ENCODE results near the gene ZNF217. TPM values are rescaled to one million over a fixed set of nuclear protein-coding genes. Genes with fewer than 3 reads are reported as not detected.
"Not testable (repeated sequence)": the region's sequence is repeated elsewhere in the genome, so short reads cannot be mapped to it uniquely, and the experiment has no call there.

ZNF217 gene
- total RNA-seq, 1 experiment from 2014 or later: 27.0 TPM

- BruUV-seq (replicated peaks): no TSS peak
- Histone ChIP-seq H3K27ac (ENCODE audit: low read depth, low read length, poor library complexity, severe bottlenecking) (no peak overlapping the region), H3K9me3 (ENCODE audit: low read depth, low read length, poor library complexity, severe bottlenecking) (no peaks in the 10 kb centered on the region), H3K4me1 (ENCODE audit: insufficient read depth, low read length, poor library complexity, severe bottlenecking) (peaks cover 46% of the 10 kb centered on the region), H3K27me3 (replicated peaks; ENCODE audit: insufficient read depth, low read depth, low read length, poor library complexity) (no peaks in the 10 kb centered on the region), H3K36me3 (ENCODE audit: insufficient read depth, low read length, poor library complexity, severe bottlenecking) (peaks cover 14% of the 10 kb centered on the region), H3K4me3 (ENCODE audit: low read depth, low read length, poor library complexity, severe bottlenecking) (no peak overlapping the region)
- TF ChIP-seq EZH2 (IDR thresholded peaks at IDR 0.05; ENCODE audit: borderline replicate concordance, low read depth, low read length, poor library complexity, severe bottlenecking) (no peak), CTCF (conservative IDR thresholded peaks at IDR 0.05; ENCODE audit: low read depth, low read length) (no peak)
- DNase-seq (ENCODE audit: low spot score): no peak
- ChIA-PET CTCF (no interaction called here), POLR2A (ENCODE audit: low non-redundant PET) (no interaction called here)
- intact Hi-C loops (cut with micrococcal nuclease; ENCODE audit: unreplicated experiment): no loop called here
These were observed 7.0 kb downstream of the ZNF217 start for GRCh38 chr20:53586640-53587039.

- H3K4me3 ChIP-seq (ENCODE audit: low read depth, low read length, poor library complexity, severe bottlenecking); H3K27ac ChIP-seq (ENCODE audit: low read depth, low read length, poor library complexity, severe bottlenecking); BruUV-seq (replicated peaks); intact Hi-C loops (cut with micrococcal nuclease; ENCODE audit: unreplicated experiment); CTCF ChIA-PET; DNase-seq (ENCODE audit: low spot score); H3K9me3 ChIP-seq (ENCODE audit: low read depth, low read length, poor library complexity, severe bottlenecking); H3K27me3 ChIP-seq (replicated peaks; ENCODE audit: insufficient read depth, low read depth, low read length, poor library complexity); POLR2A ChIA-PET (ENCODE audit: low non-redundant PET): not testable (repeated sequence)
- peaks cover 47% of the 10 kb centered on the region for H3K4me1 ChIP-seq (ENCODE audit: insufficient read depth, low read length, poor library complexity, severe bottlenecking)
- H3K36me3 ChIP-seq (ENCODE audit: insufficient read depth, low read length, poor library complexity, severe bottlenecking): peaks cover 22% of the 10 kb centered on the region
These were observed 7.7 kb downstream of the ZNF217 start for GRCh38 chr20:53585910-53586309.

- H3K27ac ChIP-seq (ENCODE audit: low read depth, low read length, poor library complexity, severe bottlenecking); H3K27me3 ChIP-seq (replicated peaks; ENCODE audit: insufficient read depth, low read depth, low read length, poor library complexity); BruUV-seq (replicated peaks); H3K4me3 ChIP-seq (ENCODE audit: low read depth, low read length, poor library complexity, severe bottlenecking); intact Hi-C loops (cut with micrococcal nuclease; ENCODE audit: unreplicated experiment); POLR2A ChIA-PET (ENCODE audit: low non-redundant PET); DNase-seq (ENCODE audit: low spot score); H3K9me3 ChIP-seq (ENCODE audit: low read depth, low read length, poor library complexity, severe bottlenecking): not testable (repeated sequence)
- CTCF ChIA-PET: interaction anchor here (0.5 to 0.6 kb wide), 2 partner anchors 47 to 1968 kb away, joined by 3 to 10 read pairs; no protein-coding TSS in a partner anchor
- Histone ChIP-seq H3K4me1 (ENCODE audit: insufficient read depth, low read length, poor library complexity, severe bottlenecking) (peaks cover 48% of the 10 kb centered on the region), H3K36me3 (ENCODE audit: insufficient read depth, low read length, poor library complexity, severe bottlenecking) (peaks cover 27% of the 10 kb centered on the region)
These were observed 8.6 kb downstream of the ZNF217 start for GRCh38 chr20:53585004-53585569.

- H3K9me3 ChIP-seq (ENCODE audit: low read depth, low read length, poor library complexity, severe bottlenecking); DNase-seq (ENCODE audit: low spot score); H3K4me3 ChIP-seq (ENCODE audit: low read depth, low read length, poor library complexity, severe bottlenecking); BruUV-seq (replicated peaks); H3K27ac ChIP-seq (ENCODE audit: low read depth, low read length, poor library complexity, severe bottlenecking); POLR2A ChIA-PET (ENCODE audit: low non-redundant PET); H3K27me3 ChIP-seq (replicated peaks; ENCODE audit: insufficient read depth, low read depth, low read length, poor library complexity); intact Hi-C loops (cut with micrococcal nuclease; ENCODE audit: unreplicated experiment): not testable (repeated sequence)
- H3K36me3 ChIP-seq (ENCODE audit: insufficient read depth, low read length, poor library complexity, severe bottlenecking): peaks cover 27% of the 10 kb centered on the region
- peaks cover 47% of the 10 kb centered on the region for H3K4me1 ChIP-seq (ENCODE audit: insufficient read depth, low read length, poor library complexity, severe bottlenecking)
- CTCF ChIA-PET: interaction anchor here (0.5 to 0.6 kb wide), 2 partner anchors 46 to 1967 kb away, joined by 3 to 10 read pairs; no protein-coding TSS in a partner anchor
These were observed 9.1 kb downstream of the ZNF217 start for GRCh38 chr20:53584550-53584913.

- H3K27me3 ChIP-seq (replicated peaks; ENCODE audit: insufficient read depth, low read depth, low read length, poor library complexity); H3K4me3 ChIP-seq (ENCODE audit: low read depth, low read length, poor library complexity, severe bottlenecking); BruUV-seq (replicated peaks); H3K9me3 ChIP-seq (ENCODE audit: low read depth, low read length, poor library complexity, severe bottlenecking); CTCF ChIA-PET; intact Hi-C loops (cut with micrococcal nuclease; ENCODE audit: unreplicated experiment); H3K27ac ChIP-seq (ENCODE audit: low read depth, low read length, poor library complexity, severe bottlenecking); POLR2A ChIA-PET (ENCODE audit: low non-redundant PET); DNase-seq (ENCODE audit: low spot score): not testable (repeated sequence)
- peaks cover 48% of the 10 kb centered on the region for H3K4me1 ChIP-seq (ENCODE audit: insufficient read depth, low read length, poor library complexity, severe bottlenecking)
- peaks cover 27% of the 10 kb centered on the region for H3K36me3 ChIP-seq (ENCODE audit: insufficient read depth, low read length, poor library complexity, severe bottlenecking)
These were observed 9.7 kb downstream of the ZNF217 start for GRCh38 chr20:53583660-53584549.

Measured in A673 (cell line).